ENCODE data around the gene SLX9.
"Not testable (repeated sequence)": the region's sequence is repeated elsewhere in the genome, so short reads cannot be mapped to it uniquely, and the experiment has no call there.

The SLX9 gene

DNA sequence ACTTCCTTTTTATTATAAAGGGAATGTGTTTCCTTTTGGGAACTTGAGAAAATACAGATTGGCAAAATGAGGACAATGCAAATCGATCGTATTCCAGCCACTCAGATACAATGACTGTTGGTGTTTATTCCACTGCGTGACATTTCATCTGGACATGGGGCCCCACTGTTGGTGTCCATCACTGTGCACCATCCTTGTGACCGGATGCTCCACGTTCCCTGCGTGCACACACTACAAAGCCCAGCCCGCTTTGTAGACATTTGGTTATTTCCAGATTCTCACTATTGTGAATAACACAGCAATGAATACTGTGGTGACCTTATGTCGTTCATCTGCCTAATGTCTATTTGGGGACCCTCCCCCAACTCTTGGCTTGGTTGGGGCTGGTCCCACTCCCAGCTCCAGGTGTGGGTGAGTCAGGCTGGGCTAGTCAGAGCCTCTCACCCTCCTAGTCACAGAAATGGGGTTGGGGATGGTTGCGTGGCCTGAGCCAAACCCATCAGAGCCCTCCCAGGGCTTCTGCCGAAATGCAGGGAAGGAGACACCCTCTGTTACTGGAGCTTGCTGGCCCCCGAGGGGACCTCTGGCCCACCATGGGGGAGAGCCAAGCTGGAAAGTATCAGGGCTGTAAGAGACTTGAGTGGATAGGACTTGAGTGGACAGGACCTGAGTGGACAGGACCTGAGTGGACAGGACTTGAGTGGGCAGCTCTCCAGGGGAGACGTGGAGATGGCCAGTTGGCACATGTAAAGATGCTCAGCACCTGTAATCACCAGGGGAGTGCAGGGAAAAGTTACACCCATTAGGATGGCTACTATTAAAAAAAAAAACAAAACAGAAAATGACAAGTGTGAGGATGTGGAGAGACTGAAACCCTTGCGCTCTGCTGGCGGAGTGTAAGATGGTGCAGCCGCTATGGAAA, 77.5 kb downstream of the SLX9 start:
- DNase-seq (ENCODE audit: low read depth, low spot score): no peak

DNA sequence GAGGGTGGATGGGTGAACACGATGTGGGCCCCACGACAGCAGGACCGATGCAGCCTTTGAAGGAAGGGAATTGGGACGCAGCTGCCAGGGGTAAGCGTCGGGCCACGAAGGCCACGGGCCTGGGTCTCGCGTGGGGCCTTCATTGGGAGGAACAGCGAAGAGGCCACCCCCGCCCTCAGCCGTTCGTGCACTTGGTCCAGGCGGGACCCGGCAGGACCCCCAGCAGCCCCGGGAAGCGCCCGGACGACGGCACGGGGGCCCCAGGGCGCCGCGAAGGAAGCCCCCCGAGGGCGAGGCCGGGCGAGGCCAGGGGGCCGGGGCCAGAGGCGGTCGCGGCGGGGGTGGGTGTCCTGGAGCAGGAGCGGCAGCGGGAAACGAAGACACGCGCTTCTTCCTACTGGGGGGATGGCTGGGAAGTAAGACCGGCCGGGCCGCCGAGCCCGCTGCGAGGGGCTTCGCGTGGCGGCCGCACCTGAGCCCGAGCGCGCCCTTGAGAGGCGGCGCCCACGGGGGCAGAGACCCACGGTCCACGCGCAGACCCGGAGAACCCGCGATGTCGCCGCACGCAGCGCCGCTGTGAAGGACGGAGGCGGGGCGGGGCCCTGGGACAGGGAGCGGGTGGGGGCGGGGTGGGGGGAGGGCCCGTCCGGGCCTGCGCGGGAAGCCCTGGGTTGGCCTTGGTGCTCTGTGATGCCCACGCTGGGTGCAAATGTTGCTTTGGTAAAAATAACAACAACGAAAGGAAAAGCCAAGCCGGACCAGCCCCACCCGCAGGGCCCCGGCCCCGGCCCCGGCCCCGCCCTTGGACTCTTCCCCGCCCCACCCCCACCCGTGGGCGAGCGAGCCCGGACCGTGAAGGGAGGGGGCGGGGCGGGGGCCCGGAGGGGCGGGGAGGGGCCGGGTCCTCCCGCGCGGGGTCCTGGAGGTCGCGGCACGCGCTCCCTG, 78.6 kb downstream of the SLX9 start:
- no peak for DNase-seq (ENCODE audit: low read depth, low spot score)

DNA sequence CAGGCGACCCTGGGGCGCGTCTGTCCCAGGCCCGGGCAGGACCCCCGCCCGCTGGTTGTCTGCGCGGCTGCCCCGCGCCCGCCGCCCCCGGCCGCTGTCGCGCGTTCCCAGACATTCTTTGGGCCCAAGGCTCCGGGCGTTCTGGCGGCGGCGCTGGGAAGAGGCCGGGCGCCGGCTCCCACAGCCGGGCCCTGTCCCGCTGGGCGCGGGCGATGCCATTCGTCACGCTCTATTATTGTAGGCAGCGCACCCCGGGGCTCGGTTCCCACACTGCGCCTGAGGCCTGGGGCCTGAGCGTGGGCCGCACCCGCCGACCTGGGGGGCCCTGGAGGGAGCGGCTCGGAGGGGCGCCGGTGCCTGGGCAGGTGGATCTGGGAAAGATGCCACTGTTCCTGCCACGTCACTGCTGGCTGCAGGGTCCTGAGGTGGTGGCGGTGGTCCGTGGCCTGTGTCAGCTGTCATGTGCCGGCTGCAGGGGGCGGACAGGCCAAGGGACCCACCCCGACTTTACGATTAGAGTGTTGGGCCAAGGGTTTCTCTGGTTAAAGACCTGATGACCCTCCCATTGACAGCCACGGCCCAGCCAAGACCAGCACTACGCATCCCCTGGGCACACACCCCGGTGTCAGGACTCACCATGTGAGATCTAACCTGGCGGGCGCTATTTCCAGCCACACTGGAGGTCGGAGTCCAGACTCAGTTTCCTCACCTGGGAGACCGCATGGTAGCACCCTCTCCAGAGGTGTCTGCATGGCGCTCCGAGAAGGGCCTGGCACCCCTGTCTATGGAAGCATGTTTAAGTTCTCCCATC, 79.5 kb downstream of the SLX9 start:
- DNase-seq (ENCODE audit: low read depth, low spot score): no peak

DNA sequence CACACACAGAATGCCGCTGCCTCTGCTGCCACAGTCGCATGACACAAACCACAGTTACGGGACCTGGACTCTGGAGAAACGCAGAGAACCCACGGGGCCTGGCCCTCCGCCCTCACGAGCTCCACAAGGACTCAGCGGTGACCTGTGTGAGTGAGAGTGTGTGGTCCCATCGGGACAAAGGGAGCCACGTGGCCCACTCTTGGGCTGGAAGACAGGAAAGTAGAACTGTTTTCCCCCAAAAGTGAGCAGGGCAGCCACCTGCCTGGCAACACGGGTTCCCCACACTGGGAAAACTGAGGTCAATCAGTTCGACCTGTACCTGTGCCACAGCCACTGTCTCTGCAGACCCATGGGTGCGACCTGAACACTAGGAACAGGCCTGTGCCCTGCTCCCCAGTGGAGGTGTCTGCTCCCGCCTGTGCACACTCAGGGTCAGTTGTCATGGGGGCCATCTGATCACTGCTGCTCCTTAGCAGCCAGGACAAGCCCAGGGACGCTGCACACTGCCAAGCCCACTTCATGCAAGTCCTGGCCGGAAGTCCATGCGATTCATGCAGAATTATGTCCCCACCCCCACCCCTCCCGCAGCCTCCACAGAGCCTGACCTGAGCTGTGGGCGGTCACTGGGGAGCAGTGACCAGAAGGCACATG, 80.2 kb downstream of the SLX9 start:
- DNase-seq (ENCODE audit: low read depth, low spot score): no peak

DNA sequence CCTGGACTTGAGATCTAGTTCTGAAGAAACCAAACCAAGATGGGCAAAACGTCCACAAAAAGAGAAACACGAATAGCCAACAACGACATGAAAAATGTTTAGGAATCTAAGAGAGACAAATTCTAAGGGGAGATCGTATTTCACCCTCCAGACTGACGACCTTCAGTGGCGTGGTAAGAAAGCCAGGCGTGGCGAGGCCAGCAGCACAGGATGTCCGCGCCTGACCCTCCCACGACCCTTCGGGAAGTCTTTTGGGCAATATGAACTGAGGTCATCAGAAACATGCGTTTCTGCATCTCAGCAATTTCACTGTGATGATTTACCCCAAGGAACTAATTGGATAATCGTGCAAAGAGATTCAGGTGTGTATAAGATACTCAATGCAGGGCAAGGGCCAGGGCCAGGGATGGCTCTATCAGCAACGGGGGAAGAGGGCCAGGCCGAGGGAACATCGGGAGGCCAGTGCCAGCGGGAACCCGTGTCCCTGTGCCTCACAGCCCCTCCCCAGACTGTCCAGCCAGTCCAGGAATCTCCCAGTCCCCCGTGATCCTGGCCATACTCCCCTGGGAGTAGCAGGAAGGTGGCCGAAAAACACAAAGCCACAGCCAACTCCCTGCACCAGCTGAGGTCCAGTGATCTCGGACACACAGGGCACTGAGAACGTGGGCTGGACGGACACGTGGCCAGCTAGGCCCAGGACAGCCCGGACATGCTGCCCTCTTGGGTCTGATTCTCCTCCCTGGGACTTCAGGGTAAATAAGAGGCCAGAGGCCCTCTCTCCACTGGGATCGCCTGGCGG, 81.0 kb downstream of the SLX9 start:
- DNase-seq (ENCODE audit: low read depth, low spot score): no peak

DNA sequence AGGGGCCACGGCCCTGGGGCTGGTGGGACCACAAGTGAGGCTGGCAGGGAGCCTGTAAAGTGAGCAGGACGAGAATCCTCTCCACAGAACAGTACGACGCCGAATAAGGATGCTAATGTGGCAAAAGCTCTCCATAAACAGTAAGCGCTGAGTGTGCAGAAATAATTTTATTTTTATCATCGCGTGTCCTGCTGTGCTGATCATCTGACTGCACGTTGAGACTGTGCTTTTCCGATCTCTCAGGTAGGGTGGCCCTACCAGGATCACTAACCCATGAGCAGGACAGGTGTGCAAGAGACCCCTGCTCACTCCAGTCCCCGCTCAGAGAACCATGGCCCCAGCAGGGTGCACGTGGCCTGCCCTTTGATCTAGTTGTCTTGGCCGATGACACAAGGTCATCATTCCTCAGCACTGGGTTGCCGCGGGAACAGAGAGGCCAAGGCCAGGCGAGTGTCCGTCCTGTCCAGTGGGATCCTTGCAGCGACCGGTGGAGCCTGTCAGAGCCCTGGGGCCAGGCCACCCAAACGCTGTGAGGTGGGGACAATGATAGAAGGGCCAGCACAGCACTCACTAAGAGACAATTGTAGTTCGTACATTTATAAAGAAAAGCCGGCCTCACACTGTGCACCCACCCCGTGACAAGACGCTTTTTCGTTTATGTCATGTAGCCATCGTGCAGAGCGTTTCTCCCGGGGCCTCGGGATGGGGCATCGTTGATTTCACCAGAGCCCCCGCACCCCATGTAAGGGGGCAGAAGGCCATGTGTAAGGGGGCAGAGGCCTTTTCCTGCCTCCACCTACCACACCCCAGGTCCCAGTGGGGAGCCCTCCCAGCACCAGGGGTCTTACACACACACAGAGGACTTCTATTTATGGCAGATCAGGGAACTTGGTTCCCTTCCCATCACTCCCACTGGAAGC, 81.9 kb downstream of the SLX9 start:
- no peak for DNase-seq (ENCODE audit: low read depth, low spot score)

DNA sequence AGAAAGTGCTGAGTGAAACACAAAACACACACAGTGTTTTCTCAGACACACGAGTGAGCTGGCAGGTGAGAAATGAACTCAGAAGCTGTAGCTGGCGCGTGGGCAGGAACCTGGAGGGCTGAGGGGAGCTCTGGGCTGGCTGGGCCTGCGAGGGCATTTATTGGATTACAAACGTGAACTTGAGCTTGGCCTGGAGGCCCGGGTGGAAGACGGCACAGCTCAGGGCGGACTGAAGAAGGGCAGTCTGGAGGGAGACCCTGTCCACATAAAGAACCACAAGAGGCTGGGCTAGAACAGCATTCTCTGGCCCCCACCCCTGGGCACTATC, 82.5 kb downstream of the SLX9 start:
- no peak for DNase-seq (ENCODE audit: low read depth, low spot score)

DNA sequence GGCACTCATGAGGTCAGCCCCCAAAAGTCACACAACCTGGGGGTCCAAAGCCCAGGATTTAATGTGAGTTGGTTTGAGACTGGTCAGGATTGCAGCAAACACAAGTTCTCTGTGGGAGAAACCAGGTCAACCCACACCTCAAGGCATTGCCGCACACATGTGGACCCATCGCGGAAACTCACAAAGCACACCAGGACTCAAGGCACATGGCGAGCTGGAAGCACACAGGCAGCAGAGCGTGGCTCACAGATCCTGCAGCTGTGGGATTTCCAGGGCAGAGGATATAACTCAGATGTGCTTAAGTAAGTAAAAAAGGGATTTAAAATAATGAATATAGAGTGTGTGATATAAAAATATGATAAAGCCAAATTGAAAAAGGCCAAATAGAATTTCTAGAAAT, 82.9 kb downstream of the SLX9 start:
- DNase-seq (ENCODE audit: low read depth, low spot score): no peak

DNA sequence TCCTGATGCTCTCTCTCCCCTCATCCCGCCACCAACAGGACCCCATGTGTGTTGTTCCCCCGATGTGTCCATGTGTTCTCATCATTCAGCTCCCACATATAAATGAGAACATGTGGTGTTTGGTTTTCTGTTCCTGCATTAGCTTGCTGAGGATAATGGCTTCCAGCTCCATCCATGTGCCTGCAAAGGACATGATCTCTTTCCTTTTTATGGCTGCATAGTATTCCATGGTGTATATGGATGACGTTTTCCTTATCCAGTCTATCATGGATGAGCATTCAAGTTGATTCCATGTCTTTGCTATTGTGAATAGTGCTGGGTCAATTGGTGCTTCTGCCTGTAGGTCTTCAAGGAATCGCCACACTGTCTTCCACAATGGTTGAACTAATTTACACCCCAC, 84.7 kb downstream of the SLX9 start:
- not testable (repeated sequence) for DNase-seq (ENCODE audit: low read depth, low spot score)

DNA sequence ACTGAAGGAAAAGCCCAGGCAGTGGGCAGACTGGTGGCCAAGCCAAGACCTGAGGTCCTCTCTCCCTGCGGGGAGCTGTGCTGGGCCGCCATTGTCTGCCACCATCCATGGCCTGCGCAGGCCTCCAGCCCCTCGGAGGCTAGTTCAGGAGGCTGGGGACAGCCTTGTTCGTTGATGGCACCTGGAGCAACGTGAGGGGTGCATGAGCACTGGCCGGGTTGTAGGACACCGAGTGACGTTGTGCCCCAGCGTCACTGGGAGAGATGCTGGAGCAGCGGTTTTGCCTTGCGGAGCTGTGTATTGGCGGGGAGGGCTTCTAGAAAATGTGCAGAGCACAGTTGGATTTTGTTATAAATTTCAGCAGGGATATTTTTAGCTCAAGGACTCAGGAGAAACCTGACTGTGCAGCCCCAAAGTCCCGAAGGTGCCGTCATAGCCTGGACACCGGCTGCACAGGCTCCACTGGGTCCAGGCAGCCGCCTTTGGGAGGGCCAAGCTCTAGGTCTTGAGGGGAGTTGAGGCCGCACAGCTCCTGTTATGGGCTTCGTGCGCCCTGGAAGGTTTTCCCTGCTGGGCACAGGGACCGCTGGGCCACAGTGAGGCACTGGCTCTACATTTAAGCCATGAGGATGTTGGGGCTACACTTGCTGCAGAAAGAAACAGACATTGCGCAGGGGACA, 86.4 kb downstream of the SLX9 start:
- DNase-seq (ENCODE audit: low read depth, low spot score): no peak

All from ELF-1 (cell line).